GM12878 (cell line): ENCODE results near the gene ACD. TPM values are rescaled to one million over a fixed set of nuclear protein-coding genes. Genes with fewer than 3 reads are reported as not detected.

ENCODE experiments used
- ATAC-seq: fragments of 200-7000 bp; cut with Tn5 transposase; 3 replicates; pipeline ENCODE4 v1.9.1; 2020; ENCODE audit warnings: mild to moderate bottlenecking, moderate library complexity
- BruUV-seq: library from RNA; stranded (reverse); fragments of 400-500 nt; replicated peaks from 2 replicates; lab custom pipeline; 2021; lab: Mats Ljungman, UMichigan
- CTCF ChIA-PET: fragments of 300-600 bp; sonication (Branson Sonifier 250); formaldehyde crosslinking; extraction: SDS; loops from one replicate; lab custom pipeline; 2021; ENCODE audit warnings: inconsistent platforms; lab: Yijun Ruan, JAX
- POLR2A ChIA-PET: fragments of 350-600 bp; formaldehyde crosslinking; extraction: SDS; loops from one replicate; lab custom pipeline; 2021; ENCODE audit warnings: inconsistent platforms; lab: Charles Lee
- RAD21 ChIA-PET: fragments of 300-600 bp; sonication (Branson Sonifier 250); formaldehyde crosslinking; loops from one replicate; lab custom pipeline; 2023; ENCODE audit warnings: antibody characterized with exemption; ENCODE audit not compliant: unreplicated experiment; lab: Charles Lee
- SMC1A ChIA-PET: fragments of 300-600 bp; sonication (Branson Sonifier 250); formaldehyde crosslinking; loops from one replicate; lab custom pipeline; 2023; ENCODE audit not compliant: unreplicated experiment, uncharacterized antibody; lab: Charles Lee
- DNase-seq: peaks from one replicate; pipeline ENCODE4 v3.0.0-alpha.2; 2011; ENCODE audit warnings: low read depth, low spot score
- FAIRE-seq: peaks from 3 replicates; lab custom pipeline; 2011; peaks lifted over from hg19 to GRCh38; lab: Jason Lieb, UNC
- H2AFZ ChIP-seq: 2 replicates; pipeline ENCODE4 v1.6.0; 2011; ENCODE audit warnings: low read depth, low read length, control low read depth; ENCODE audit not compliant: control insufficient read depth
- H3K27ac ChIP-seq: 2 replicates; pipeline ENCODE4 v1.5.1; 2011; ENCODE audit warnings: control low read depth; ENCODE audit not compliant: control insufficient read depth, insufficient read depth
- H3K27me3 ChIP-seq, 2 experiments: replicated peaks in 1 of 2; 2 replicates each; pipeline versions ENCODE4 v1.6.0 to v1.6.1; 2011; ENCODE audit warnings: low read length in 1 of 2; ENCODE audit not compliant: control insufficient read depth in 2 of 2, insufficient read depth in 2 of 2
- H3K36me3 ChIP-seq, 2 experiments: 2 replicates each; pipeline ENCODE4 v1.5.1; 2011; ENCODE audit warnings: low read length in 1 of 2; ENCODE audit not compliant: control insufficient read depth in 2 of 2, insufficient read depth in 2 of 2
- H3K4me1 ChIP-seq: 2 replicates; pipeline ENCODE4 v1.6.1; 2011; ENCODE audit warnings: mild to moderate bottlenecking, low read length, moderate library complexity, mixed read lengths; ENCODE audit not compliant: control insufficient read depth, insufficient read depth
- H3K4me2 ChIP-seq: 2 replicates; pipeline ENCODE4 v1.6.0; 2011; ENCODE audit warnings: control low read depth; ENCODE audit not compliant: control insufficient read depth, insufficient read depth
- H3K4me3 ChIP-seq: fragments of 200-600 bp; sonication (generic); 2 replicates; pipeline ENCODE4 v1.5.1; 2016
- H3K79me2 ChIP-seq: 2 replicates; pipeline ENCODE4 v1.6.0; 2011; ENCODE audit warnings: low read length; ENCODE audit not compliant: control insufficient read depth, insufficient read depth
- H3K9ac ChIP-seq: 2 replicates; pipeline ENCODE4 v1.8.0; 2011; ENCODE audit warnings: low read length, control low read depth, mixed read lengths; ENCODE audit not compliant: control insufficient read depth, insufficient read depth
- H3K9me3 ChIP-seq: replicated peaks from 3 replicates; pipeline ENCODE4 v1.5.1; 2011; ENCODE audit warnings: mild to moderate bottlenecking, low read length; ENCODE audit not compliant: control insufficient read depth, insufficient read depth
- H4K20me1 ChIP-seq: 2 replicates; pipeline ENCODE4 v1.6.0; 2011; ENCODE audit not compliant: control insufficient read depth, insufficient read depth
- BMI1 ChIP-seq: fragments of 450-650 bp; IDR thresholded peaks from 2 replicates; pipeline ENCODE4 v1.6.1; 2016; ENCODE audit warnings: mild to moderate bottlenecking, moderate library complexity, borderline replicate concordance
- CBX3 ChIP-seq: fragments of 200-600 bp; sonication (generic); IDR thresholded peaks from 2 replicates; pipeline ENCODE4 v1.6.1; 2016; ENCODE audit warnings: low read depth, borderline replicate concordance
- CREM ChIP-seq: IDR thresholded peaks from 2 replicates; pipeline ENCODE4 v1.6.1; 2014; ENCODE audit warnings: antibody characterized with exemption, low read depth
- GATAD2B ChIP-seq: fragments of 450-650 bp; conservative IDR thresholded peaks from 2 replicates; pipeline ENCODE4 v1.6.1; 2017; ENCODE audit warnings: low read depth, mild to moderate bottlenecking, moderate library complexity
- IKZF1 ChIP-seq: fragments of 450-650 bp; conservative IDR thresholded peaks from 2 replicates; pipeline ENCODE4 v1.6.1; 2017; ENCODE audit warnings: antibody characterized with exemption, mild to moderate bottlenecking
- IKZF2 ChIP-seq, 2 experiments: fragments of 450-650 bp; IDR thresholded peaks; 2 replicates each; pipeline ENCODE4 v1.6.1; 2017; ENCODE audit warnings: mild to moderate bottlenecking in 2 of 2, moderate library complexity in 2 of 2
- KLF5 ChIP-seq: fragments of 450-650 bp; IDR thresholded peaks from 2 replicates; pipeline ENCODE4 v1.6.1; 2014; ENCODE audit warnings: mild to moderate bottlenecking; ENCODE audit not compliant: partially characterized antibody
- MEF2B ChIP-seq: fragments of 450-650 bp; IDR thresholded peaks from 2 replicates; pipeline ENCODE4 v1.6.1; 2018; ENCODE audit warnings: mild to moderate bottlenecking, moderate library complexity; ENCODE audit not compliant: partially characterized antibody, poor library complexity, severe bottlenecking
- NFIC ChIP-seq: IDR thresholded peaks from 2 replicates; pipeline ENCODE4 v1.6.1; 2012; ENCODE audit warnings: low read depth, mild to moderate bottlenecking, inconsistent platforms, low read length, moderate library complexity
- STAT3 ChIP-seq: IDR thresholded peaks from 2 replicates; pipeline ENCODE4 v1.6.1; 2011; ENCODE audit warnings: low read depth, low read length, improper control_type of control experiment
- USF1 ChIP-seq: IDR thresholded peaks from 2 replicates; pipeline ENCODE4 v1.6.1; 2011; ENCODE audit warnings: borderline replicate concordance, low read depth, mild to moderate bottlenecking, moderate library complexity, mixed read lengths, low read length; ENCODE audit not compliant: insufficient read depth; ENCODE audit errors: extremely low read length
- WGBS: methylation state at CpG from one replicate; pipeline ENCODE4 v1.1.6; 2016; ENCODE audit warnings: low lambda C conversion rate; ENCODE audit not compliant: insufficient replicate concordance, insufficient coverage; ENCODE audit errors: missing lambda C conversion rate; 5-methylcytosine and 5-hydroxymethylcytosine counted together
- in situ Hi-C: fragments of 300-500 bp; cut with MboI; formaldehyde crosslinking; loops from 9 replicates; pipeline ENCODE4 v1.14.3; 2018; ENCODE audit warnings: mixed read lengths
- intact Hi-C: fragments of 100-400 bp; cut with micrococcal nuclease; formaldehyde crosslinking; loops from one replicate; pipeline ENCODE4 v1.14.2; 2022; ENCODE audit not compliant: unreplicated experiment
- polyA plus RNA-seq, 11 experiments: library from polyadenylated mRNA; depleted of rRNA in 4 of 11; unstranded in 6 of 11; stranded (reverse) in 5 of 11; fragments of >200 nt; fragmentation: Nextera tagmentation in 4 of 11; fragmentation: Illumina TruSeq in 1 of 11; extraction: Ambion mirVana in 4 of 11; extraction: Trizol in 1 of 11; gene quantifications; 1 replicate in 1 of 11; 2 replicates in 10 of 11; pipeline versions ENCODE4 v1.2.1 to v1.2.3, GENCODE V29; 2011 to 2016; ENCODE audit warnings: inconsistent platforms in 2 of 11, missing spikeins in 2 of 11, low read depth in 1 of 11
- total RNA-seq, 4 experiments: library from RNA; depleted of rRNA in 3 of 4; stranded (reverse); fragments of >200 nt in 3 of 4; fragmentation: Illumina TruSeq in 1 of 4; extraction: Trizol in 1 of 4; gene quantifications; 2 replicates each; pipeline versions ENCODE4 v1.2.1 to v1.2.3, GENCODE V29; 2013 to 2021
- TF ChIP-seq, protein P1 (sequence below): fragments of 450-650 bp; formaldehyde crosslinking; IDR thresholded peaks from 2 replicates; pipeline ENCODE4 v1.4.0; 2020; ENCODE audit warnings: mild to moderate bottlenecking, moderate library complexity
- TF ChIP-seq, protein P2 (sequence below): IDR thresholded peaks from 2 replicates; pipeline ENCODE4 v1.6.1; 2012; ENCODE audit warnings: mild to moderate bottlenecking, low read depth, low read length

The ACD gene
- total and polyA plus RNA-seq, 10 of the 15 experiments (the other 5 are each of a cell fraction or from before 2014, with no cell fraction given): 2.9 to 46.7 (median 23.9) TPM

DNA sequence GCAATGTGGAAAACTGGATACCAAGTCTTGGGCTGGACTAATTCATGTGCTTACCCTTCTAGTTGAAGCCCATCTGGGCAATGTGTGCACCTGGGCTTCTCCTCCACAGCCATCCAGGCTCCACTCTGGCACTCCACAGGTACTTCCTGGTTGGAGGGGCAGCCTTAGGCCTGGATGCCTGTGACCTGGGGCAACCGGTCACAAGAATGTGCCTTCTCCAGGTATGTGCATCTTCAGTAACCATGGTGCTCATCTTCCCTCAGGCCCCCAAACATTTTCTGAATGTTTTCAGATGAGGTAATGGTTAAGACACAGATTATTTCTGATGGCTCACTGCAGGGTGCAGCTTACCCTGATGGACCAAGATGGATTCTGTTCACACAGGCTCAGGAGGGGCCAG, 17.7 kb upstream of the ACD start (continued):
- TF ChIP-seq, protein P1, sequence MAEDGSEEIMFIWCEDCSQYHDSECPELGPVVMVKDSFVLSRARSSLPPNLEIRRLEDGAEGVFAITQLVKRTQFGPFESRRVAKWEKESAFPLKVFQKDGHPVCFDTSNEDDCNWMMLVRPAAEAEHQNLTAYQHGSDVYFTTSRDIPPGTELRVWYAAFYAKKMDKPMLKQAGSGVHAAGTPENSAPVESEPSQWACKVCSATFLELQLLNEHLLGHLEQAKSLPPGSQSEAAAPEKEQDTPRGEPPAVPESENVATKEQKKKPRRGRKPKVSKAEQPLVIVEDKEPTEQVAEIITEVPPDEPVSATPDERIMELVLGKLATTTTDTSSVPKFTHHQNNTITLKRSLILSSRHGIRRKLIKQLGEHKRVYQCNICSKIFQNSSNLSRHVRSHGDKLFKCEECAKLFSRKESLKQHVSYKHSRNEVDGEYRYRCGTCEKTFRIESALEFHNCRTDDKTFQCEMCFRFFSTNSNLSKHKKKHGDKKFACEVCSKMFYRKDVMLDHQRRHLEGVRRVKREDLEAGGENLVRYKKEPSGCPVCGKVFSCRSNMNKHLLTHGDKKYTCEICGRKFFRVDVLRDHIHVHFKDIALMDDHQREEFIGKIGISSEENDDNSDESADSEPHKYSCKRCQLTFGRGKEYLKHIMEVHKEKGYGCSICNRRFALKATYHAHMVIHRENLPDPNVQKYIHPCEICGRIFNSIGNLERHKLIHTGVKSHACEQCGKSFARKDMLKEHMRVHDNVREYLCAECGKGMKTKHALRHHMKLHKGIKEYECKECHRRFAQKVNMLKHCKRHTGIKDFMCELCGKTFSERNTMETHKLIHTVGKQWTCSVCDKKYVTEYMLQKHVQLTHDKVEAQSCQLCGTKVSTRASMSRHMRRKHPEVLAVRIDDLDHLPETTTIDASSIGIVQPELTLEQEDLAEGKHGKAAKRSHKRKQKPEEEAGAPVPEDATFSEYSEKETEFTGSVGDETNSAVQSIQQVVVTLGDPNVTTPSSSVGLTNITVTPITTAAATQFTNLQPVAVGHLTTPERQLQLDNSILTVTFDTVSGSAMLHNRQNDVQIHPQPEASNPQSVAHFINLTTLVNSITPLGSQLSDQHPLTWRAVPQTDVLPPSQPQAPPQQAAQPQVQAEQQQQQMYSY (CRISPR knock-in tag): no peak
- TF ChIP-seq CREM: no peak
- no peak for TF ChIP-seq KLF5
- no peak for TF ChIP-seq MEF2B
- TF ChIP-seq CBX3: no peak
- no peak for TF ChIP-seq STAT3

- Histone ChIP-seq H2AFZ (no peak overlapping the region), H4K20me1 (no peaks in the 10 kb centered on the region), H3K4me2 (no peak overlapping the region), H3K27ac (no peak overlapping the region), H3K9me3 (no peaks in the 10 kb centered on the region), H3K27me3 (no peaks in the 10 kb centered on the region), H3K4me1 (peaks cover 5% of the 10 kb centered on the region), H3K4me3 (no peak overlapping the region), H3K36me3 (0 out of 4 replicates have a peak, but pooled peaks cover 0 to 1% of the 10 kb centered on the region in 2 experiments), H3K79me2 (no peaks in the 10 kb centered on the region), H3K9ac (no peak overlapping the region)
- WGBS: 78% methylated on average over 8 of the region's 8 CpGs
- no peak for ATAC-seq
- no peak for FAIRE-seq
- in situ Hi-C loops (loop anchor here (5.0 kb wide), 1 partner anchor 250 kb away; no protein-coding TSS in a partner anchor), intact Hi-C loops (no loop called here)
- no TSS peak for BruUV-seq
- POLR2A ChIA-PET: interaction anchor here (0.6 kb wide), 1 partner anchor 182 kb away, joined by 4 read pairs; no protein-coding TSS in a partner anchor
- RAD21 ChIA-PET: no interaction called here
- CTCF ChIA-PET: interaction anchor here (0.9 to 1.1 kb wide), 3 partner anchors 9 to 139 kb away, joined by 3 to 6 read pairs (median 5); partner anchors contain the start of gene GFOD2
- no peak for DNase-seq
- SMC1A ChIA-PET: interaction anchor here (0.9 kb wide), 1 partner anchor 10 kb away, joined by 4 read pairs; no protein-coding TSS in a partner anchor
- TF ChIP-seq, protein P2, sequence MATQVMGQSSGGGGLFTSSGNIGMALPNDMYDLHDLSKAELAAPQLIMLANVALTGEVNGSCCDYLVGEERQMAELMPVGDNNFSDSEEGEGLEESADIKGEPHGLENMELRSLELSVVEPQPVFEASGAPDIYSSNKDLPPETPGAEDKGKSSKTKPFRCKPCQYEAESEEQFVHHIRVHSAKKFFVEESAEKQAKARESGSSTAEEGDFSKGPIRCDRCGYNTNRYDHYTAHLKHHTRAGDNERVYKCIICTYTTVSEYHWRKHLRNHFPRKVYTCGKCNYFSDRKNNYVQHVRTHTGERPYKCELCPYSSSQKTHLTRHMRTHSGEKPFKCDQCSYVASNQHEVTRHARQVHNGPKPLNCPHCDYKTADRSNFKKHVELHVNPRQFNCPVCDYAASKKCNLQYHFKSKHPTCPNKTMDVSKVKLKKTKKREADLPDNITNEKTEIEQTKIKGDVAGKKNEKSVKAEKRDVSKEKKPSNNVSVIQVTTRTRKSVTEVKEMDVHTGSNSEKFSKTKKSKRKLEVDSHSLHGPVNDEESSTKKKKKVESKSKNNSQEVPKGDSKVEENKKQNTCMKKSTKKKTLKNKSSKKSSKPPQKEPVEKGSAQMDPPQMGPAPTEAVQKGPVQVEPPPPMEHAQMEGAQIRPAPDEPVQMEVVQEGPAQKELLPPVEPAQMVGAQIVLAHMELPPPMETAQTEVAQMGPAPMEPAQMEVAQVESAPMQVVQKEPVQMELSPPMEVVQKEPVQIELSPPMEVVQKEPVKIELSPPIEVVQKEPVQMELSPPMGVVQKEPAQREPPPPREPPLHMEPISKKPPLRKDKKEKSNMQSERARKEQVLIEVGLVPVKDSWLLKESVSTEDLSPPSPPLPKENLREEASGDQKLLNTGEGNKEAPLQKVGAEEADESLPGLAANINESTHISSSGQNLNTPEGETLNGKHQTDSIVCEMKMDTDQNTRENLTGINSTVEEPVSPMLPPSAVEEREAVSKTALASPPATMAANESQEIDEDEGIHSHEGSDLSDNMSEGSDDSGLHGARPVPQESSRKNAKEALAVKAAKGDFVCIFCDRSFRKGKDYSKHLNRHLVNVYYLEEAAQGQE: no peak
- no peak for TF ChIP-seq BMI1
- no peak for TF ChIP-seq IKZF1
- no peak for TF ChIP-seq NFIC
- TF ChIP-seq IKZF2 (IDR thresholded peaks at IDR 0.05): no peak
- TF ChIP-seq USF1: no peak
- TF ChIP-seq GATAD2B: no peak
Measured at GRCh38 chr16:67676939-67677338, 16.9 kb upstream of the ACD start.
